ENCODE results near the gene FKBP2.

The FKBP2 gene

DNA sequence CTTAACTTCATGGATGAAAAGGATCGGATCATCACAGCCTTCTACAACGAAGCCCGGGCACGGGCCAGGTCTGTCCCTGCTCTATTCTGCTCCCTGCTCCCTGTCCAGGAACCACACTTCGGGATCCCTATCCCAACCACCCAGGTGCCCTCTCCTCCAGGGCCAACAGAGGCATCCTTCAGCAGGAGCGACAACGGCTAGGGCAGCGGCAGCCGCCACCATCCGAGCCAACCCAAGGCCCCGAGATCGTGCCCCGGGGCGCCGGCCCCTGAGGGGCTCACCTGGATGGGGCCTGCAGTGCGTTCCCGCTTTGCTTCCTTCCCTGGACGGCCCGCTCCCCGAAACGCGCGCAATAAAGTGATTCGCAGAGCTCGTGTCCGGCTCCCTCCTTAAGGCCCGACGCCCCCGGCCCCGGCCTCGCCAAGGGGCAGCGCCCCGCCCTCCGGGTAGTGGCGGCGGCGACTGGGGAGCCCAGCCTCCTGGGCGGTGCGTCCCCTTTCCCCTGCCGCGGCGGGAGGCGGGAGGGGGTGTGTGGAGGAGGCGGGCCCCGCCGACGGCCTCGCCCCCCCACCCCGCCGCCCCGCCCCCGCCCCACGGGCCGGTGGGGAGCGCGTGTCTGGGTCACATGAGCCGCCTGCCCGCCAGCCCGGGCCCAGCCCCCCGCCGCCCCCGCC, 6.8 kb upstream of the FKBP2 start, which contains the start of gene VEGFB:
TSS of gene VEGFB (plus strand) at position 672 of the 674 bp plus-strand sequence. CDS start 250 bp downstream, outside the sequence.
- Histone ChIP-seq H3K27ac (ENCODE audit: extremely low read depth, low read depth, low read length) (peak within 1 kb of the TSS; percentile 68; the same call in 1 of the 2 replicates), H3K4me3 (ENCODE audit: low read depth, low read length) (peak within 1 kb of the TSS; percentile 43), H3K4me1 (ENCODE audit: control insufficient read depth, insufficient read depth, low read length) (no peaks in the 10 kb centered on the region), H3K9me3 (ENCODE audit: control insufficient read depth, insufficient read depth, low read depth, low read length) (no peaks in the 10 kb centered on the region), H3K36me3 (ENCODE audit: control insufficient read depth in 2 of 2, insufficient read depth in 1 of 2, low read length in 2 of 2) (peaks cover 0 to 31% of the 10 kb centered on the region in 2 experiments; a peak in 1 of 3 replicates)
- ChIA-PET POLR2A (interaction anchor here (2.6 to 3.5 kb wide), 2 partner anchors 11 to 49 kb away, joined by 8 to 18 read pairs; partner anchors contain the start of gene STIP1), CTCF (interaction anchor here (1.2 kb wide), 1 partner anchor 36 kb away, joined by 3 read pairs; no protein-coding TSS in a partner anchor)
- TF ChIP-seq, protein P1, sequence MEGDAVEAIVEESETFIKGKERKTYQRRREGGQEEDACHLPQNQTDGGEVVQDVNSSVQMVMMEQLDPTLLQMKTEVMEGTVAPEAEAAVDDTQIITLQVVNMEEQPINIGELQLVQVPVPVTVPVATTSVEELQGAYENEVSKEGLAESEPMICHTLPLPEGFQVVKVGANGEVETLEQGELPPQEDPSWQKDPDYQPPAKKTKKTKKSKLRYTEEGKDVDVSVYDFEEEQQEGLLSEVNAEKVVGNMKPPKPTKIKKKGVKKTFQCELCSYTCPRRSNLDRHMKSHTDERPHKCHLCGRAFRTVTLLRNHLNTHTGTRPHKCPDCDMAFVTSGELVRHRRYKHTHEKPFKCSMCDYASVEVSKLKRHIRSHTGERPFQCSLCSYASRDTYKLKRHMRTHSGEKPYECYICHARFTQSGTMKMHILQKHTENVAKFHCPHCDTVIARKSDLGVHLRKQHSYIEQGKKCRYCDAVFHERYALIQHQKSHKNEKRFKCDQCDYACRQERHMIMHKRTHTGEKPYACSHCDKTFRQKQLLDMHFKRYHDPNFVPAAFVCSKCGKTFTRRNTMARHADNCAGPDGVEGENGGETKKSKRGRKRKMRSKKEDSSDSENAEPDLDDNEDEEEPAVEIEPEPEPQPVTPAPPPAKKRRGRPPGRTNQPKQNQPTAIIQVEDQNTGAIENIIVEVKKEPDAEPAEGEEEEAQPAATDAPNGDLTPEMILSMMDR (tag by site-specific recombination; IDR thresholded peaks at IDR 0.05): peak; percentile 22; the same call in 1 of the 2 replicates
- TF ChIP-seq ZBTB8A (tag by site-specific recombination; IDR thresholded peaks at IDR 0.05): peak; percentile 58; the same call in 1 of the 2 replicates
- peak; percentile 43; the same call in 1 of the 2 replicates for TF ChIP-seq ZBTB20 (tag by site-specific recombination; IDR thresholded peaks at IDR 0.05)
- TF ChIP-seq, protein P2, sequence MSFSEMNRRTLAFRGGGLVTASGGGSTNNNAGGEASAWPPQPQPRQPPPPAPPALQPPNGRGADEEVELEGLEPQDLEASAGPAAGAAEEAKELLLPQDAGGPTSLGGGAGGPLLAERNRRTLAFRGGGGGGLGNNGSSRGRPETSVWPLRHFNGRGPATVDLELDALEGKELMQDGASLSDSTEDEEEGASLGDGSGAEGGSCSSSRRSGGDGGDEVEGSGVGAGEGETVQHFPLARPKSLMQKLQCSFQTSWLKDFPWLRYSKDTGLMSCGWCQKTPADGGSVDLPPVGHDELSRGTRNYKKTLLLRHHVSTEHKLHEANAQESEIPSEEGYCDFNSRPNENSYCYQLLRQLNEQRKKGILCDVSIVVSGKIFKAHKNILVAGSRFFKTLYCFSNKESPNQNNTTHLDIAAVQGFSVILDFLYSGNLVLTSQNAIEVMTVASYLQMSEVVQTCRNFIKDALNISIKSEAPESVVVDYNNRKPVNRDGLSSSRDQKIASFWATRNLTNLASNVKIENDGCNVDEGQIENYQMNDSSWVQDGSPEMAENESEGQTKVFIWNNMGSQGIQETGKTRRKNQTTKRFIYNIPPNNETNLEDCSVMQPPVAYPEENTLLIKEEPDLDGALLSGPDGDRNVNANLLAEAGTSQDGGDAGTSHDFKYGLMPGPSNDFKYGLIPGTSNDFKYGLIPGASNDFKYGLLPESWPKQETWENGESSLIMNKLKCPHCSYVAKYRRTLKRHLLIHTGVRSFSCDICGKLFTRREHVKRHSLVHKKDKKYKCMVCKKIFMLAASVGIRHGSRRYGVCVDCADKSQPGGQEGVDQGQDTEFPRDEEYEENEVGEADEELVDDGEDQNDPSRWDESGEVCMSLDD (tag by site-specific recombination; IDR thresholded peaks at IDR 0.05): peak; percentile 72
- peak; percentile 60; the same call in 1 of the 2 replicates for TF ChIP-seq ZXDB (tag by site-specific recombination; IDR thresholded peaks at IDR 0.05)
- peak; percentile 64 for TF ChIP-seq KLF10 (tag by site-specific recombination; IDR thresholded peaks at IDR 0.05)
- no peak for TF ChIP-seq ZNF785 (tag by site-specific recombination; IDR thresholded peaks at IDR 0.05)
- peak; percentile 89 for TF ChIP-seq ZNF335 (tag by site-specific recombination; conservative IDR thresholded peaks at IDR 0.05)
- TF ChIP-seq EGR2 (tag by site-specific recombination; IDR thresholded peaks at IDR 0.05; ENCODE audit: low read depth): peak; percentile 19; the same call in 1 of the 2 replicates
- peak; percentile 74 for TF ChIP-seq ZIC2 (tag by site-specific recombination; IDR thresholded peaks at IDR 0.05)
- TF ChIP-seq ZNF423 (tag by site-specific recombination; IDR thresholded peaks at IDR 0.05): 0 out of 2 replicates have a peak, but pooled peaks have one; percentile 13
- TF ChIP-seq, protein P3, sequence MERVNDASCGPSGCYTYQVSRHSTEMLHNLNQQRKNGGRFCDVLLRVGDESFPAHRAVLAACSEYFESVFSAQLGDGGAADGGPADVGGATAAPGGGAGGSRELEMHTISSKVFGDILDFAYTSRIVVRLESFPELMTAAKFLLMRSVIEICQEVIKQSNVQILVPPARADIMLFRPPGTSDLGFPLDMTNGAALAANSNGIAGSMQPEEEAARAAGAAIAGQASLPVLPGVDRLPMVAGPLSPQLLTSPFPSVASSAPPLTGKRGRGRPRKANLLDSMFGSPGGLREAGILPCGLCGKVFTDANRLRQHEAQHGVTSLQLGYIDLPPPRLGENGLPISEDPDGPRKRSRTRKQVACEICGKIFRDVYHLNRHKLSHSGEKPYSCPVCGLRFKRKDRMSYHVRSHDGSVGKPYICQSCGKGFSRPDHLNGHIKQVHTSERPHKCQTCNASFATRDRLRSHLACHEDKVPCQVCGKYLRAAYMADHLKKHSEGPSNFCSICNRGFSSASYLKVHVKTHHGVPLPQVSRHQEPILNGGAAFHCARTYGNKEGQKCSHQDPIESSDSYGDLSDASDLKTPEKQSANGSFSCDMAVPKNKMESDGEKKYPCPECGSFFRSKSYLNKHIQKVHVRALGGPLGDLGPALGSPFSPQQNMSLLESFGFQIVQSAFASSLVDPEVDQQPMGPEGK (tag by site-specific recombination; IDR thresholded peaks at IDR 0.05): peak; percentile 55; the same call in 1 of the 2 replicates
- TF ChIP-seq ZNF266 (tag by site-specific recombination; IDR thresholded peaks at IDR 0.05; ENCODE audit: low read depth): no peak
- peak; percentile 46 for TF ChIP-seq SP2 (tag by site-specific recombination; IDR thresholded peaks at IDR 0.05)
- peak; percentile 44; the same call in 1 of the 2 replicates for TF ChIP-seq GLIS1 (tag by site-specific recombination; IDR thresholded peaks at IDR 0.05)
- TF ChIP-seq SP3 (tag by site-specific recombination; IDR thresholded peaks at IDR 0.05): peak; percentile 69
- no peak for TF ChIP-seq ZNF624 (tag by site-specific recombination; IDR thresholded peaks at IDR 0.05)
- TF ChIP-seq ZBTB48 (tag by site-specific recombination; IDR thresholded peaks at IDR 0.05): peak; percentile 64
- no peak for TF ChIP-seq ZNF544 (tag by site-specific recombination; IDR thresholded peaks at IDR 0.05)
- TF ChIP-seq ZBTB21 (tag by site-specific recombination; IDR thresholded peaks at IDR 0.05): no peak
- no peak for TF ChIP-seq ZNF654 (tag by site-specific recombination; IDR thresholded peaks at IDR 0.05; ENCODE audit: low read depth)
- peak; percentile 74 for TF ChIP-seq GLIS2 (tag by site-specific recombination; IDR thresholded peaks at IDR 0.05)
- TF ChIP-seq ZNF561 (tag by site-specific recombination; IDR thresholded peaks at IDR 0.05; ENCODE audit: borderline replicate concordance): 0 out of 2 replicates have a peak, but pooled peaks have one; percentile 50
- 0 out of 2 replicates have a peak, but pooled peaks have one; percentile 17 for TF ChIP-seq IKZF3 (tag by site-specific recombination; IDR thresholded peaks at IDR 0.05)
- TF ChIP-seq KLF9 (tag by site-specific recombination; IDR thresholded peaks at IDR 0.05; ENCODE audit: low read depth): peak; percentile 46; the same call in 1 of the 2 replicates
- TF ChIP-seq, protein P4, sequence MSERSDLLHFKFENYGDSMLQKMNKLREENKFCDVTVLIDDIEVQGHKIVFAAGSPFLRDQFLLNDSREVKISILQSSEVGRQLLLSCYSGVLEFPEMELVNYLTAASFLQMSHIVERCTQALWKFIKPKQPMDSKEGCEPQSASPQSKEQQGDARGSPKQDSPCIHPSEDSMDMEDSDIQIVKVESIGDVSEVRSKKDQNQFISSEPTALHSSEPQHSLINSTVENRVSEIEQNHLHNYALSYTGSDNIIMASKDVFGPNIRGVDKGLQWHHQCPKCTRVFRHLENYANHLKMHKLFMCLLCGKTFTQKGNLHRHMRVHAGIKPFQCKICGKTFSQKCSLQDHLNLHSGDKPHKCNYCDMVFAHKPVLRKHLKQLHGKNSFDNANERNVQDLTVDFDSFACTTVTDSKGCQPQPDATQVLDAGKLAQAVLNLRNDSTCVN (tag by site-specific recombination; optimal IDR thresholded peaks at IDR 0.05): peak; percentile 34
- 0 out of 2 replicates have a peak, but pooled peaks have one; percentile 17 for TF ChIP-seq ZNF600 (tag by site-specific recombination; IDR thresholded peaks at IDR 0.05)
- TF ChIP-seq ZFHX2 (tag by site-specific recombination; conservative IDR thresholded peaks at IDR 0.05): peak; percentile 53
- peak; percentile 26; the same call in 1 of the 2 replicates for TF ChIP-seq KLF1 (tag by site-specific recombination; IDR thresholded peaks at IDR 0.05)
- 0 out of 2 replicates have a peak, but pooled peaks have one; percentile 32 for TF ChIP-seq ZNF2 (tag by site-specific recombination; IDR thresholded peaks at IDR 0.05)
- peak; percentile 39; the same call in 1 of the 2 replicates for TF ChIP-seq SP7 (tag by site-specific recombination; IDR thresholded peaks at IDR 0.05)
